K562 (cell line): ENCODE data around the gene ARFGEF2. TPM values are rescaled to one million over a fixed set of nuclear protein-coding genes. Genes with fewer than 3 reads are reported as not detected.

Source experiments
- FOXP1 ChIP-seq: sonication (generic); formaldehyde crosslinking; IDR thresholded peaks from 2 replicates; pipeline ENCODE4 v1.8.0; 2022; ENCODE audit warnings: mild to moderate bottlenecking, missing genetic modification reagents
- HMBOX1 ChIP-seq: sonication (generic); IDR thresholded peaks from 2 replicates; pipeline ENCODE4 v1.6.1; 2016
- HMG20A ChIP-seq: fragments of 450-650 bp; formaldehyde crosslinking; conservative IDR thresholded peaks from 2 replicates; pipeline ENCODE4 v1.4.0; 2020; ENCODE audit warnings: mild to moderate bottlenecking, mixed read lengths
- HOXB6 ChIP-seq: fragments of 250-450 bp; sonication (Bioruptor Pico); IDR thresholded peaks from 2 replicates; pipeline ENCODE4 v1.5.1; 2022; ENCODE audit warnings: mild to moderate bottlenecking, borderline replicate concordance
- LEF1 ChIP-seq: fragments of 450-650 bp; IDR thresholded peaks from 2 replicates; pipeline ENCODE4 v1.6.1; 2016; ENCODE audit warnings: mild to moderate bottlenecking
- MIER1 ChIP-seq: fragments of 450-650 bp; IDR thresholded peaks from 2 replicates; pipeline ENCODE4 v1.6.1; 2016; ENCODE audit warnings: antibody characterized with exemption, mild to moderate bottlenecking, low read depth
- NCOA2 ChIP-seq, 2 experiments: fragments of 450-650 bp; IDR thresholded peaks; 2 replicates each; pipeline ENCODE4 v1.6.1; 2018; ENCODE audit warnings: mild to moderate bottlenecking in 2 of 2, moderate library complexity in 1 of 2; ENCODE audit not compliant: partially characterized antibody in 2 of 2
- NKRF ChIP-seq: fragments of 450-650 bp; IDR thresholded peaks from 2 replicates; pipeline ENCODE4 v1.6.1; 2016; ENCODE audit warnings: borderline replicate concordance
- PBX2 ChIP-seq, 2 experiments: IDR thresholded peaks in 1 of 2; conservative IDR thresholded peaks in 1 of 2; 2 replicates each; pipeline ENCODE4 v1.6.1; 2016; ENCODE audit warnings: low read depth in 2 of 2, mild to moderate bottlenecking in 1 of 2, missing compliant biosample characterization in 1 of 2, missing genetic modification characterization in 1 of 2, moderate library complexity in 1 of 2
- PHB2 ChIP-seq: fragments of 450-650 bp; IDR thresholded peaks from 2 replicates; pipeline ENCODE4 v1.6.1; 2017; ENCODE audit warnings: low read depth
- SIN3B ChIP-seq: fragments of 450-650 bp; IDR thresholded peaks from 2 replicates; pipeline ENCODE4 v1.6.1; 2017; ENCODE audit warnings: low read depth, mild to moderate bottlenecking, moderate library complexity
- TAF7 ChIP-seq: fragments of 450-650 bp; IDR thresholded peaks from 2 replicates; pipeline ENCODE4 v1.6.1; 2016; ENCODE audit warnings: missing genetic modification characterization, missing compliant biosample characterization
- ZMIZ1 ChIP-seq, 2 experiments: fragments of 150-350 bp in 1 of 2; IDR thresholded peaks; 2 replicates each; pipeline ENCODE4 v1.6.1; 2012 to 2016; ENCODE audit warnings: low read depth in 2 of 2, low read length in 2 of 2, mild to moderate bottlenecking in 1 of 2, moderate library complexity in 1 of 2
- polyA plus RNA-seq, 8 experiments: library from polyadenylated mRNA; depleted of rRNA in 4 of 8; stranded (reverse) in 5 of 8; unstranded in 3 of 8; fragments of >200 nt; fragmentation: Nextera tagmentation in 2 of 8; fragmentation: Illumina TruSeq in 1 of 8; extraction: Ambion mirVana in 2 of 8; extraction: Trizol in 1 of 8; gene quantifications; 2 replicates each; pipeline versions ENCODE4 v1.2.1 to v1.2.3, GENCODE V29; 2011 to 2014; ENCODE audit warnings: inconsistent platforms in 1 of 8, missing spikeins in 1 of 8
- total RNA-seq, 7 experiments: library from RNA; depleted of rRNA in 6 of 7; stranded (reverse); fragments of >200 nt in 6 of 7; fragmentation: Illumina TruSeq in 2 of 7; extraction: Trizol in 2 of 7; gene quantifications; 2 replicates each; pipeline versions ENCODE4 v1.2.1 to v1.2.3, GENCODE V29; 2011 to 2021; ENCODE audit warnings: low replicate concordance in 1 of 7
- TF ChIP-seq, protein P1 (sequence below): fragments of 450-650 bp; IDR thresholded peaks from 2 replicates; pipeline ENCODE4 v1.6.1; 2016
- TF ChIP-seq, protein P2 (sequence below), 2 experiments: fragments of 200-800 bp in 1 of 2; sonication (Bioruptor generic) in 1 of 2; sonication (generic) in 1 of 2; formaldehyde crosslinking in 1 of 2; IDR thresholded peaks in 1 of 2; conservative IDR thresholded peaks in 1 of 2; 2 replicates each; pipeline versions ENCODE4 v1.5.0 to v1.6.1; 2016 to 2020; ENCODE audit warnings: missing compliant biosample characterization in 1 of 2, missing genetic modification characterization in 1 of 2, missing genetic modification reagents in 1 of 2

The ARFGEF2 gene
- total and polyA plus RNA-seq, 9 of the 15 experiments (the other 6 are each of a cell fraction or from before 2014, with no cell fraction given) = 4.2 to 18.8 (median 13.7) TPM

DNA sequence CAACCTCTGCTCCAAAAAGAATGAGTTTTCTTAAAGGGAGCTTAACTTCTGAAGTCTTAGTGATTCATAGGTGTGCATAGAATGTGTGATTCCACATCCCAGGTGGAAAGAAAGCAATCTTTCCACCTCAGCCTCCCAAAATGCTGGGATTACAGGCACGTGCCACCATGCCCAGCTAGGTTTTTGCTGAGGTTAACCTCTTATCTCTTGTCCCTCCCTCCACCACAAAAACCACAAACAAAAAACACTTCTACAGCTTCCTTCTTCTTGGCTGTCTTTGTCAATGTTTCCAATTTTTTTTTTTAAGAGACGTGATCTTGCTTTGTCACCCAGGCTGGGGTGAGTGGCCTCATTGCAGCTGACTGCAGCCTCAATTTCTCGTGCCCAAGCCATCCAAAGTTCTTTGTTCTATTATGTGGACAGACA, 116.5 kb downstream of the ARFGEF2 start (continued):
- TF ChIP-seq ZMIZ1 (IDR thresholded peaks at IDR 0.05; ENCODE audit: low read depth in 2 of 2, low read length in 2 of 2) = peak in 1 of 2 experiments; percentile 60; a peak in 1 of 4 replicates
- TF ChIP-seq SIN3B = no peak
- TF ChIP-seq NCOA2 (IDR thresholded peaks at IDR 0.05; ENCODE audit: partially characterized antibody in 2 of 2) = no peak
- TF ChIP-seq, protein P1, sequence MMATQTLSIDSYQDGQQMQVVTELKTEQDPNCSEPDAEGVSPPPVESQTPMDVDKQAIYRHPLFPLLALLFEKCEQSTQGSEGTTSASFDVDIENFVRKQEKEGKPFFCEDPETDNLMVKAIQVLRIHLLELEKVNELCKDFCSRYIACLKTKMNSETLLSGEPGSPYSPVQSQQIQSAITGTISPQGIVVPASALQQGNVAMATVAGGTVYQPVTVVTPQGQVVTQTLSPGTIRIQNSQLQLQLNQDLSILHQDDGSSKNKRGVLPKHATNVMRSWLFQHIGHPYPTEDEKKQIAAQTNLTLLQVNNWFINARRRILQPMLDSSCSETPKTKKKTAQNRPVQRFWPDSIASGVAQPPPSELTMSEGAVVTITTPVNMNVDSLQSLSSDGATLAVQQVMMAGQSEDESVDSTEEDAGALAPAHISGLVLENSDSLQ = 0 out of 2 replicates have a peak, but pooled peaks have one; percentile 17
- no peak for TF ChIP-seq FOXP1 (CRISPR knock-in tag)
- TF ChIP-seq LEF1 = peak; percentile 70; the same call in 1 of the 2 replicates
- no peak; the same call in 1 of the 2 replicates for TF ChIP-seq NKRF
- TF ChIP-seq HMG20A (CRISPR knock-in tag) = peak; percentile 57; the same call in 1 of the 2 replicates
- TF ChIP-seq MIER1 = no peak
- TF ChIP-seq PBX2 (CRISPR knock-in tag; IDR thresholded peaks at IDR 0.05; ENCODE audit: low read depth) = no peak
- TF ChIP-seq PBX2 (tag; conservative IDR thresholded peaks at IDR 0.05; ENCODE audit: low read depth) = no peak
- TF ChIP-seq, protein P2, sequence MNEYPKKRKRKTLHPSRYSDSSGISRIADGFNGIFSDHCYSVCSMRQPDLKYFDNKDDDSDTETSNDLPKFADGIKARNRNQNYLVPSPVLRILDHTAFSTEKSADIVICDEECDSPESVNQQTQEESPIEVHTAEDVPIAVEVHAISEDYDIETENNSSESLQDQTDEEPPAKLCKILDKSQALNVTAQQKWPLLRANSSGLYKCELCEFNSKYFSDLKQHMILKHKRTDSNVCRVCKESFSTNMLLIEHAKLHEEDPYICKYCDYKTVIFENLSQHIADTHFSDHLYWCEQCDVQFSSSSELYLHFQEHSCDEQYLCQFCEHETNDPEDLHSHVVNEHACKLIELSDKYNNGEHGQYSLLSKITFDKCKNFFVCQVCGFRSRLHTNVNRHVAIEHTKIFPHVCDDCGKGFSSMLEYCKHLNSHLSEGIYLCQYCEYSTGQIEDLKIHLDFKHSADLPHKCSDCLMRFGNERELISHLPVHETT (CRISPR knock-in tag; conservative IDR thresholded peaks at IDR 0.05 in 1 of 2, IDR thresholded peaks at IDR 0.05 in 1 of 2) = 0 out of 4 replicates have a peak, but pooled peaks of 1 of the 2 experiments have one; percentile 34
- no peak for TF ChIP-seq TAF7 (tag)
- TF ChIP-seq PHB2 = no peak
- no peak for TF ChIP-seq HOXB6 (CRISPR knock-in tag)
- 0 out of 2 replicates have a peak, but pooled peaks have one; percentile 28 for TF ChIP-seq HMBOX1
